K562 treated with DMSO at 1 percent for 12 hours (cell line): ENCODE results near the gene GOPC. TPM values are rescaled to one million over a fixed set of nuclear protein-coding genes. Genes with fewer than 3 reads are reported as not detected.

Experiments
- total RNA-seq: library from RNA; unstranded; fragments of 300-600 nt; gene quantifications from 2 replicates; pipeline ENCODE4 v1.2.3, GENCODE V29; 2022; ENCODE audit not compliant: insufficient read depth

Gene GOPC
- total RNA-seq, result 4.6 and 19.6 TPM in 2 replicates

DNA sequence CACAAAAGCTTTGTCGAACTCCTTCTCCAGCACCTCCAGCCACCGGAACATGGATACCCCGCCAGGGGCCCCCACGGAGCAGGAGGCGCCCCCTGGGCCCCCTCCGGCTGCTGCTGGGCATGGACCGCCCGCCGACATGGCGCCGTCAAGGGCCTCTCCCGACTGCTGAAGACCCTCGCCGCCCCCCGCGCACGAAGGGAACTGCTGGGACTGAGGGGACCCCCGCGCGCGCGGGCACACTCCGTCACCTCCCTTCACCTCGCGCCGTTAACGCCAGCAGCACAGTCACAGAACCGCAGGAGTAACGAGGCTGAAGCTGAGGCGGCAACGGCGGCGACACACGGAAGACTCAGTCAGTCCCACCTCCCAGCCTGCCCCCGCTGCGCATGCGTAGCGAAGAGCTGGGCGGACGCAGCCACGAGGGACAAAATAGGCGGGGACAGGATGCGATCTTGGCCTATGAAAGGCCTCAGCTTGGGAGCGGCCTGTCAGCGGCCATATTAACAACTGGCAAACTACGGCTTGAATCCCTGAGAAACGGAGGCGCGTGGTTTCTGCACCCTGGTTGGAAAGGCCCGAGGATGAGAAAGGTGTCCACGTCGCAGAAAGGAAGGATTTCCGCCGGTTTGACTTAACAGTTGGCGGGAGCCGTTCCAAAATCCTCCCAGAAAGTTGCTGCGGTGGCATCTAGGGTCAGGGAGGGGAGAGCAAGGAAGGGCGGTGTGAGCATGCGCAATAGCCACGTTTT is at the start of gene GOPC:
Gene GOPC (minus strand): TSS at position 361 of the 748 bp plus-strand sequence. CDS start 223 bp downstream, at position 138.

Other genes with a start within 250 kb of the GOPC start
- gene ROS1, start 176.6 kb downstream of the GOPC start, total RNA-seq, result not detected in 2 replicates
- gene DCBLD1, start 119.8 kb downstream of the GOPC start, total RNA-seq, result 4.0 and 10.8 TPM in 2 replicates
- 12.5 and 28.3 TPM in 2 replicates for gene NUS1, start 73.0 kb upstream of the GOPC start, total RNA-seq